ENCODE data around the gene MTR.

GRCh38 chr1:236921610-236922009, 126.5 kb downstream of the MTR start:
- no peak for TF ChIP-seq POLR2A (IDR thresholded peaks at IDR 0.05; ENCODE audit: low read depth, low read length)
- TF ChIP-seq TAF1 (IDR thresholded peaks at IDR 0.05; ENCODE audit: low read depth, low read length) = no peak
- no peak for TF ChIP-seq POLR2AphosphoS5 (IDR thresholded peaks at IDR 0.05; ENCODE audit: low read depth, low read length)
- no peak for TF ChIP-seq SPI1 (IDR thresholded peaks at IDR 0.05; ENCODE audit: low read depth, low read length)
- no peak for TF ChIP-seq PAX5 (IDR thresholded peaks at IDR 0.05; ENCODE audit: insufficient read depth, low read length, severe bottlenecking)
- no peak for TF ChIP-seq POU2F2 (IDR thresholded peaks at IDR 0.05; ENCODE audit: low read depth, low read length)

Data from GM12891 (cell line).